HL-60 (cell line): Measurements from ENCODE around the gene C14orf132.

Source experiments
- DNase-seq, 2 experiments: peaks; one replicate each; pipeline ENCODE4 v3.0.0-alpha.2; 2010 to 2020; ENCODE audit warnings: low read depth in 1 of 2, low spot score in 1 of 2
- H3K27ac ChIP-seq: fragments of 250-450 bp; sonication (Bioruptor Pico); replicated peaks from 2 replicates; pipeline ENCODE4 v1.5.1; 2020; ENCODE audit warnings: mild to moderate bottlenecking, moderate library complexity
- H3K27me3 ChIP-seq: fragments of 250-450 bp; sonication (Bioruptor Pico); 2 replicates; pipeline ENCODE4 v1.5.1; 2021; ENCODE audit warnings: mild to moderate bottlenecking, moderate library complexity; ENCODE audit not compliant: insufficient read depth, poor library complexity, severe bottlenecking
- H3K4me3 ChIP-seq: replicated peaks from 2 replicates; pipeline ENCODE4 v1.5.1; 2011; ENCODE audit warnings: mild to moderate bottlenecking, control low read depth, low read length; ENCODE audit not compliant: insufficient read depth
- CTCF ChIP-seq: IDR thresholded peaks from one replicate; pipeline ENCODE4 v1.5.1; 2011; ENCODE audit warnings: low read length, control low read depth, inconsistent platforms; ENCODE audit not compliant: insufficient read depth
- GABPA ChIP-seq: IDR thresholded peaks from 2 replicates; pipeline ENCODE4 v1.6.1; 2012; ENCODE audit warnings: low read depth
- POLR2AphosphoS5 ChIP-seq: IDR thresholded peaks from 2 replicates; pipeline ENCODE4 v1.6.1; 2012; ENCODE audit warnings: low read depth
- REST ChIP-seq: IDR thresholded peaks from 2 replicates; pipeline ENCODE4 v1.6.1; 2012; ENCODE audit warnings: low read depth; ENCODE audit not compliant: insufficient replicate concordance
- SPI1 ChIP-seq: IDR thresholded peaks from 2 replicates; pipeline ENCODE4 v1.6.1; 2012; ENCODE audit warnings: low read depth, mild to moderate bottlenecking, borderline replicate concordance

Gene C14orf132

GRCh38 chr14:96054661-96055060 lies 15.5 kb downstream of the C14orf132 start:
- H3K27me3 ChIP-seq, result no peaks in the 10 kb centered on the region
- H3K4me3 ChIP-seq, result no peak overlapping the region
- no peak for DNase-seq
- TF ChIP-seq SPI1 (no peak), POLR2AphosphoS5 (no peak), REST (no peak), GABPA (no peak), CTCF (no peak)
- H3K27ac ChIP-seq, result no peak overlapping the region

- no peak overlapping the region for H3K27ac ChIP-seq
- no peak overlapping the region for H3K4me3 ChIP-seq
- TF ChIP-seq SPI1, result no peak
- TF ChIP-seq GABPA, result no peak
- TF ChIP-seq POLR2AphosphoS5, result no peak
- no peak for TF ChIP-seq REST
- TF ChIP-seq CTCF, result no peak
- DNase-seq, result no peak
- no peaks in the 10 kb centered on the region for H3K27me3 ChIP-seq
Observed at GRCh38 chr14:96055065-96055752, 16.0 kb downstream of the C14orf132 start.

- H3K27me3 ChIP-seq, result no peaks in the 10 kb centered on the region
- no peak for TF ChIP-seq GABPA
- no peak for TF ChIP-seq POLR2AphosphoS5
- TF ChIP-seq CTCF, result no peak
- no peak for TF ChIP-seq REST
- TF ChIP-seq SPI1, result no peak
- no peak for DNase-seq
- H3K27ac ChIP-seq, result no peak overlapping the region
- H3K4me3 ChIP-seq, result no peak overlapping the region
Observed at GRCh38 chr14:96055753-96056508, 16.8 kb downstream of the C14orf132 start.
